Stimulated activated CD4-positive, alpha-beta T cell treated with anti-CD3 and anti-CD28 coated beads, Interleukin-4, amount 100 ng/mL, for 4 hours (primary cell): ENCODE results near the gene PRKCD.
A peak's percentile ranks its signal among the peaks of the same experiment; 100 is the strongest.

Source experiments
- DNase-seq, 2 experiments: peaks; one replicate each; pipeline ENCODE4 v3.0.0-alpha.2; 2020

The PRKCD gene

DNA sequence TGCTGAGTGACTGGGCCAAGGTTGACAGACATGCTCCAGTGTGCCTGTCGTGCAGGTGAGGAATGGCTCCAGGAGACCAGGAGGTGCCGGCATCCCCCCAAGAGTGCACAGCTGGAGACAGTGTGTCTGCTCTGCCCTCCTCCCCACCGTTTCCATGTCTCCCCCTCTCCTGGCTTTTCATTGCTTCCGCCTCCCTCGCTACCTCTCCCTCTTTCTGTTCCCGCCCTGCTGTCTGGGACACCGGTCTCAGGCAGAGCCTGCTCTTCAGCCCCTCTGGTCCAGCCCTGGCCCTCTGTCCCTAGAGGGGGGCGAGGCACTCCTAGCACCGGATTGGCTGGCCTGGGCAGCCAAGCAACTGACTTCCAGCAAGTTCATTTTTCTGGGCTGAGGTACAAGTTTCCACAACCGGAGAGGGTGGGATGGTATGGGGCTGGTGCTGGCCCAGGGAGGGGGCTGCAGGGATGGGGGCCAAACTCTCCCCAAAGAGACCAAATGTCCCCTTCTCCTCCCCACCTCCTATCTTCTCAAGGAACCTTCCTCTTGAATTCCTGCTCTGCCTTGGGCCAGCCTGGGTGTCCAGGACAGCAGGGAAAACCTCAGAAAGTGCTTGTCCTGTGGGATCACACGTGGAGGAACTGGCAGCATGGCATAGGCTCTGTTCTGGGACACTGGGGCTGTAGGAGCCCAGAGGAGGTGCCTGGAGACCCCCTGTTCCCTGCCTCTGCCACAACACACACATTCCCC is 32.6 kb downstream of the PRKCD start:
- no peak for DNase-seq

- DNase-seq: no peak
These were observed 33.4 kb downstream of the PRKCD start for GRCh38 chr3:53194210-53195065.

- DNase-seq: no peak
These were observed 34.0 kb downstream of the PRKCD start for GRCh38 chr3:53195066-53195450.

DNA sequence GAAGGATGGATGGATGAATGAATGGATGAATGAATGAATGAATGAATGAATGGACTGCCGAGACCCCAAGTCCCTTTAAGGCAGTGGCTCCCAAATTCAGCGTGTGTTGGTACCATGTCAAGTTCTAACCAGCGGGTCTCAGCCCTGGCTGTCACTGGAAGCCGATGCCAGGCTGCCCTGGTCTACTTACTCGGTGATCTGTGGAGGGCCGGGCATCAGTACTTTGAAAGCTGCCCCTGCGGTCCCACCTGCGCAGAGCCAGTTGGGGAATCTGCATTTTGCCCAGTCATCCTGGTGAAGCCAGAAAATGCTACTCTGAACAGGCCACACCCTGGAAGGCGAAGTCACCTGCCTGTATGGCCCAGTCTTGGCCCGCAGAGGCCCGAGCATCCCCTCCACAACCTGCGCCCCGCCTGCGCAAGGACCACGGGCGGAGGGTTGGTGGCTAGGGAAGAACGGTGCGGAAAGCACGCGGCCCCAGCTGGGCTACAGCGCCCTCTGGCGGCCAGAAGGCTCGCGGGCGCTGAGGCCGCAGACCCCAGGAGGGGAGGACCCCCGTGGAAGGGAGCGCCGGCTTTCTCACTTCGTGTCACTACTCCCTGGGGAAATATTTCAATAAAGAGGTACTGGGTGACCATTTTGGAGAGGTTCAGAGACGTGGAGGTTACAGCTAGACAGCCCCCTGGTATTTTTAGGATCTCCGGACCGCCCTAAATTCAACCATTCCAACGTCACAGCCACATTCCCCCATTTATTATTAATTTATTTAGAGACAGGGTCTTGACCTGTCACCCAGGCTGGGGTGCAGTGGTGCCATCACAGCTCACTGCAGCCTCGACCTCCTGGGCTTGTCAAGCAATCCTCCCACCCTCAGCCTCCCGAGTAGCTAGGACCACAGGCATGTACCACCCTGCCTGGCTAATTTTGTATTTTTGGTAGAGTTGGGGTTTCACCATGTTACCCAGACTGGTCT is 34.9 kb downstream of the PRKCD start:
- peak; percentile 30 to 67 for DNase-seq

- DNase-seq: peak; percentile 31 to 32
These were observed 35.8 kb downstream of the PRKCD start for GRCh38 chr3:53196575-53197407.

DNA sequence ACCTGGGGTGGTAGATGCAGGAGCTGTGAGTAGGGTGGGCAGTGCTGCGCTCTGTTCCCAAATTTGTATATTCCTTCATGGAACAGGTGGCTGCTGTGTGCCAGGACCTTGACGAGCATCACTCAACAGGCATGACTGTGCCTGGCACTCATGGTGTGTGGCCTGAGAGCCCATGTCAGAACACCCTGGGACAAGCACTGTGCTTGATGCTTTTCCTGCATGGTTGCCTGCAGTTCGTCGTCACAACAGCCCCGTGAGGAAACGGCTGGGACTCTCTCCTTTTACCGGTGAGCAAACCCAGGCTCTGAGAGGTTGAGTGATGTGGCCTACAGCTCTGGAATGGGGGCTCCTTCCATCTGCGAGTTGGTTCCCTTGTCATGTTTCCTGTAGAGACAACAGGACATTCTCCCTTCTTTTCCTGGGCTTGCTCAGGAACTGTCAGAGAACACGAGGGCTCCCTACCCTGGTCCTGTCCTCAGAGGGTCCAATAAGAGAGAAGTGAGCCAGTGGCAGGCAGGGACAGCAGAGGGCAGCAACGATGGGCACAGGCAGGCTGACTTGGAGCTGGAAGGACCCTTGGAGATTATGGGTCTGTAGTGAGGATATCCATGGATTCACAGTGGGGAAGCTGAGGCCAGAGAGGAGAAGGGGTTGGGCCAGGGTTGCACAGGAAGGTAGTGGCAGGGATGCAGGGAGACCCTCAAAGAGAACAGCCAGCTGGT is 37.4 kb downstream of the PRKCD start:
- no peak for DNase-seq

- DNase-seq: no peak
These were observed 38.0 kb downstream of the PRKCD start for GRCh38 chr3:53198996-53199395.

GRCh38 chr3:53199834-53200233 is 38.8 kb downstream of the PRKCD start:
- DNase-seq: no peak

DNA sequence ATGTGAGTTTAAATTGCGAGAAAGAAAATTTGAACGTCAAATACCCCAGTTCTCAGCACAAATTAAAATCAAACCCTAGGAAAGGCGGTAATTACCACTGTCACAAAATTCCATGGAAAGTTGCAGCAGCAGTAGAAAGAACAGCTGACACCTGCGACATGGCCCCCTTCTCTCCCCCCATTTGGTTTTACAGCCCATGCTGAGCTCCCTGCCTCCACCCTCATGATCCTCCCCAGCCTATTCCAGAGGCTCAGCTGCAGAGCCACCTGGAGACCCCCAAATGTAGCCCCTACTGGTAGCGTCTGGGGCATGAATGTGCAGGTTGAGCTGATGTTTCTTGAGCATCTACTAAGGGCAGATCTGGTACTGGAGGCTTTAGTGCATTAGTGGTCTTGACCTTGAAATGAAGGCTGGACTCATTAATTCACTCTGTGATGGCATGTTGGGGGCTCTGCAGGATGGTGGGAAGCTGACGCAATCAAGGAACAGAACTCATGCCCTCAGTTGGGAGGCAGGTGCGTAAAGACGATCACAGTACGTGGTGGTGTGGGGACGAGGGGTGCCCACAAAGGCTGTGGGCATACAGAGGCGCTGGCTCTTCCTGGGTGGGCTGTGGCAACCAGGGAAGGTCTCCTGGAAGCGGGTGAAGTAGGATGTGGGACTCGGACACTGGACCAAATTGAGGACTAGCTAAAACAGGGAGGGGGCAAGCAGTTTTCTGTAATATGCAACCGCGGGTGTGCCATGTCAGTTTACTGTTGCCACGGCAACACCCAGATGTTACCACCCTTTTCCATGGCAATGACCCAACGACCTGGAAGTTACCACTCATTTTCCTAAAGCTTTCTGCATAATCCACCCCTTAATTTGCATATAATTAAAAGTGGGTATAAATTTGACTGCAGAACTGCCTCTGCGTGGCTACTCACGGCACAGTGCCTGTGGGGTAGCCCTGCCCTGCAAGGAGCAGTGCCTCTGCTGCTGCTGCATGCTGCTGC is 39.8 kb downstream of the PRKCD start:
- DNase-seq: no peak

DNA sequence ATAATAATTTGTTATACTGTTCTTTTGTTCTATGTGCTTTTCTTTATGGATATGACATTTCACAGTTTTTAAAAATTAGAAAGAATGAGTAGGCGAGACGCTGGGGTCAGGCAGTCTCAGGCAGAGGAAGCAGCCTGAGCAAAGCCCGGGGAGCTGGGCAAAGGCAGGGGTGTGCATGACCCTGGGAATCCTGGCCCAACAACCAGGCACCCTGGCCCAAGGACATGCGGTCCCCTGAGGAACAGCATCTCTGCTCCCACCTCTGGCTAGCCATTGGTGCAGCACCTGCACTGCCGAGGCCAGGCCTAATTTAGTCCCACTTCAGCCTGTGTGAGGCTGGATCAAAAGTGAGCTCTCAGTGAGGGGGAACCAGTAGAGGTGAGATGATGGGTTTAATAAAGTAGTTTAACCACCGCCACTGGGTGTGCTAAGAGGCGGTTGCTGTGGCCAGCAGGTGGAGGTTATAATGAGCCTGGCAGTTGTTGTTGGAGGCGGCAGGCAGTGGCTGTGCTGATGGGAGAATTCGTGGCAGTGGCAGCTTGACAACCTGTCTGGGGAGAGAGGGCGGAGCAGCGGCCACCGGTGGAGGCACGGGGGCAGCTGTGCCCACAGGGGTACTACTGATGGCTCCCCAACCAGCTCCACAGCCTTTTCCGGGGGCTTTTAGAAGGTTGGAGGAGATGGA is 41.5 kb downstream of the PRKCD start:
- no peak for DNase-seq

- DNase-seq: no peak
These were observed 51.0 kb downstream of the PRKCD start for GRCh38 chr3:53211706-53212702.

- DNase-seq: no peak
These were observed 52.3 kb downstream of the PRKCD start for GRCh38 chr3:53213276-53213675.

- DNase-seq: no peak
These were observed 54.8 kb downstream of the PRKCD start for GRCh38 chr3:53215816-53216215.

GRCh38 chr3:53216723-53217122 is 55.7 kb downstream of the PRKCD start:
- no peak for DNase-seq

DNA sequence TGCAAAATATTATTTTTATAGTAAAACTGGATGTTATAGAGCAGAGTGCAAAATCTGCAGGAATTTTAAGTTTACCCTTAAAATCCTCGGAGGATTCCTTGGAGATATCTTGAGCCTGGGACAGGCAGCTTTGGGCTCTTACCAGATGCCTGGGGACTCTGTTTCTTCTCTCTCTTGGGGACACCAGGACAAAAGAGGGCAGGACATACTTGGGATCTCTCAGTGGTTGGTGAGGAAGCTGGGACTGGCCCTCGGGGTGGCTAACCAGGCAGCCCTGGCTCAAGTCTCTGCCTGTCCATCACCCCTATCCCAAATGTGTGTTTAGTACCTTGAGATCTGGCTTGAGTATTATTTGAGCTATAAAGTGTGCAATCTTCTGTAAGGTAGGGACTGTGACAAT is 56.2 kb downstream of the PRKCD start:
- DNase-seq: no peak

- DNase-seq: no peak
These were observed 57.1 kb downstream of the PRKCD start for GRCh38 chr3:53218131-53218530.

GRCh38 chr3:53219895-53220483 is 59.0 kb downstream of the PRKCD start:
- peak; percentile 55 to 72 for DNase-seq

- DNase-seq: no peak
These were observed 60.3 kb downstream of the PRKCD start for GRCh38 chr3:53221345-53221744.
